ENCODE measurements around the gene LRRN4CL. TPM values are rescaled to one million over a fixed set of nuclear protein-coding genes. Genes with fewer than 3 reads are reported as not detected.

LRRN4CL gene
- total RNA-seq, 3 donors from 2014 or later (not counting 1 experiment from before 2014, with no cell fraction given) = not detected

DNA sequence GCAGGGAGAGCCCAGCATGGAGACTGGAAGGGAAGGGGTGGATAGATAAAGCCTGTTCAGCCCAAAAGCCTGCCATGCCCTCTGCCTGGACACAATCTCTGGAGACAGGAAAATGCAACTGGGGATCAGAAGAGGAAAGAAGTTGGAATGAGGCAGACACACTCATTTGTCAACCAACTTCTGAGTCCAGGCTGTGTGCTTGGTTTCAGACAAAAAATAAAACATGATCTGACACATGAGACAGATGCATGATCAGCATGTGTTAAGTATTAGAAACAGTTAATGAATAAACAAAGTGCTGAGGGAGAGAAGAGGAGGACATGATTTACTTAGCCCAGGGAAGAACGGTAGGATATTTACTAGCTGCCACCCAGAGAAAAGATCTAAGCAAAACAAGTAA lies 839 bp downstream of the LRRN4CL start:
- Histone ChIP-seq H3K27me3 (ENCODE audit: control insufficient read depth, insufficient read depth, low read length) (peaks cover 6% of the 10 kb centered on the region), H3K9me3 (ENCODE audit: control insufficient read depth, insufficient read depth, low read length) (no peaks in the 10 kb centered on the region), H3K36me3 (ENCODE audit: control insufficient read depth, insufficient read depth, low read length) (peaks cover 21% of the 10 kb centered on the region), H3K4me3 (ENCODE audit: low read length) (no peak overlapping the region), H3K27ac (ENCODE audit: low read length) (no peak overlapping the region), H3K4me1 (ENCODE audit: control insufficient read depth, insufficient read depth, low read length) (no peaks in the 10 kb centered on the region)
- Mint-ChIP-seq H3K27me3 (ENCODE audit: low read depth in 2 of 2) (peaks cover 0 to 9% of the 10 kb centered on the region in 2 donors), H3K36me3 (no peaks in the 10 kb centered on the region), H3K4me1 (no peaks in the 10 kb centered on the region), H3K4me3 (no peak overlapping the region), H3K9me3 (no peaks in the 10 kb centered on the region), H3K27ac (no peak overlapping the region)
- intact Hi-C loops (cut with micrococcal nuclease) = no loop called here
- no peak for DNase-seq
- no peak for ATAC-seq
- TF ChIP-seq, protein P1, sequence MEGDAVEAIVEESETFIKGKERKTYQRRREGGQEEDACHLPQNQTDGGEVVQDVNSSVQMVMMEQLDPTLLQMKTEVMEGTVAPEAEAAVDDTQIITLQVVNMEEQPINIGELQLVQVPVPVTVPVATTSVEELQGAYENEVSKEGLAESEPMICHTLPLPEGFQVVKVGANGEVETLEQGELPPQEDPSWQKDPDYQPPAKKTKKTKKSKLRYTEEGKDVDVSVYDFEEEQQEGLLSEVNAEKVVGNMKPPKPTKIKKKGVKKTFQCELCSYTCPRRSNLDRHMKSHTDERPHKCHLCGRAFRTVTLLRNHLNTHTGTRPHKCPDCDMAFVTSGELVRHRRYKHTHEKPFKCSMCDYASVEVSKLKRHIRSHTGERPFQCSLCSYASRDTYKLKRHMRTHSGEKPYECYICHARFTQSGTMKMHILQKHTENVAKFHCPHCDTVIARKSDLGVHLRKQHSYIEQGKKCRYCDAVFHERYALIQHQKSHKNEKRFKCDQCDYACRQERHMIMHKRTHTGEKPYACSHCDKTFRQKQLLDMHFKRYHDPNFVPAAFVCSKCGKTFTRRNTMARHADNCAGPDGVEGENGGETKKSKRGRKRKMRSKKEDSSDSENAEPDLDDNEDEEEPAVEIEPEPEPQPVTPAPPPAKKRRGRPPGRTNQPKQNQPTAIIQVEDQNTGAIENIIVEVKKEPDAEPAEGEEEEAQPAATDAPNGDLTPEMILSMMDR (IDR thresholded peaks at IDR 0.05) = no peak
- WGBS (ENCODE audit: insufficient coverage) = 100% methylated on average over 1 of the region's 1 CpG

DNA sequence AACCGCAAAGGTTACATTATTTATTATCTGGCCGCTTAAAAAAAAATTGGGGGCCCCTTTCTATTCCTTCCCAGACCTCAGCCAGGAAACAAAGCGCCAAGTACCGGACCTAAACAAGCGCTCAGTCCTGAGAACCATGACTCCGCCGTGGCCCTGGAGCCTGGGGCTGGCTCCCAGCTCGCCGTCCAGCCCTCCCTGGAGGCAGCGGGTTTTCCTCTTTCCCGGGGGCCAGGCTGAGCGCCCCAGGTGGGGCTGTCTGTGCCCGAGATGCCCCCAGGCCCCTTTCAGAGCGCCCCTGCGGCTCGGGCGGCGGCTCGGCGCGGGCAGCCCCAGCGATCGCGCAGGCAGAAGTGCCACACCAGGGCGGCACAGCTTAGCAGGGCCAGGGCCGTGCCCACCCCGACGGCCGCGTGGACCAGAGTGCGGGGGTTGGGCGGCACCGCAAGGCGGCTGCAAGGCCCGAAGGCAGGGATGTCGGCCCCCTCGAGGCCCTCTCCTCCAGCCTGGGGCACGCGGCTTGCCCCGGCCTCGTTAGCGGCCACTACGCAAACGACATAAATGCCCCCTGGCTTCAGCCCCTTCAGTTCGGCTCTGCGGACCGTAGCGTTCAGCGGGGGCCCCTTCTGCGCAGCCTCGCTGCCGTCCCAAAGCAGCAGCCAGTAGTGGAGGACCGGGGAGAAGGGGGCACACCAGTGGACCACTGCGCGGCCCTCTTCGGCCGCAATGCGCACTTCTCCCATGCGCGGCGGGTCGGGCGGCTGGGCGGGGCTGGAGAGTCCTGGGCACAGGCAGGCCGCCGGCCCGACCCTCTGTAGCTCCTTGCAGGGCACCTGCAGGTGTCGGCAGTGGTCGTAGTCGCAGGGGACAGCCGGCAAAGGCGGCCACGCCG lies 1.6 kb downstream of the LRRN4CL start:
- intact Hi-C loops (cut with micrococcal nuclease) = no loop called here
- no peak overlapping the region for H3K27ac ChIP-seq (ENCODE audit: low read length)
- Mint-ChIP-seq H3K4me3 (no peak overlapping the region), H3K27me3 (ENCODE audit: low read depth in 2 of 2) (peaks cover 0 to 9% of the 10 kb centered on the region in 2 donors), H3K36me3 (no peaks in the 10 kb centered on the region), H3K9me3 (no peaks in the 10 kb centered on the region), H3K27ac (no peak overlapping the region), H3K4me1 (no peaks in the 10 kb centered on the region)
- H3K36me3 ChIP-seq (ENCODE audit: control insufficient read depth, insufficient read depth, low read length) = peaks cover 16% of the 10 kb centered on the region
- H3K4me1 ChIP-seq (ENCODE audit: control insufficient read depth, insufficient read depth, low read length) = no peaks in the 10 kb centered on the region
- no peak overlapping the region for H3K4me3 ChIP-seq (ENCODE audit: low read length)
- peaks cover 6% of the 10 kb centered on the region for H3K27me3 ChIP-seq (ENCODE audit: control insufficient read depth, insufficient read depth, low read length)
- ATAC-seq (no peak), DNase-seq (no peak)
- TF ChIP-seq, protein P1 (IDR thresholded peaks at IDR 0.05) = no peak
- H3K9me3 ChIP-seq (ENCODE audit: control insufficient read depth, insufficient read depth, low read length) = no peaks in the 10 kb centered on the region
- WGBS (ENCODE audit: insufficient coverage) = 43% methylated on average over 74 of the region's 74 CpGs

DNA sequence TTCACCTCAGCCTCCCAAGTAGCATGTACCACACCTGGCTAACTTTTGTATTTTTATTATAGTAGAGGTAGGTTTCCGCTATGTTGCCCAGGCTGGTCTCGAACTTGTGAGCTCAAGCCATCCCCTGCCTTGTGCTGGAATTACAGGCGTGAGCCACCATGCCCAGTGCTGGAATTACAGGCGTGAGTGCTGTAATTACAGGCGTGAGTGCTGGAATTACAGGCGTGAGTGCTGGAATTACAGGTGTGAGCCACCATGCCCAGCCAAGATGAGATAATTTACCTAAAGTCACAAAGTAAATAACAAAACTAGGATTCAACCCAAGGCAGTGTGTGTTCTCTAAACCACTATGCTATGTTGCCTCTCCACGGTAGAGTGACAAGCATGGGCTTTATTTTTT lies 6.8 kb downstream of the LRRN4CL start:
- Histone ChIP-seq H3K27ac (ENCODE audit: low read length) (no peak overlapping the region), H3K4me1 (ENCODE audit: control insufficient read depth, insufficient read depth, low read length) (peaks cover 19% of the 10 kb centered on the region), H3K27me3 (ENCODE audit: control insufficient read depth, insufficient read depth, low read length) (peaks cover 6% of the 10 kb centered on the region), H3K9me3 (ENCODE audit: control insufficient read depth, insufficient read depth, low read length) (no peaks in the 10 kb centered on the region), H3K36me3 (ENCODE audit: control insufficient read depth, insufficient read depth, low read length) (peaks cover 6% of the 10 kb centered on the region), H3K4me3 (ENCODE audit: low read length) (no peak overlapping the region)
- Mint-ChIP-seq H3K4me1 (peaks cover 17 to 21% of the 10 kb centered on the region in 2 donors), H3K36me3 (no peaks in the 10 kb centered on the region), H3K27me3 (ENCODE audit: low read depth in 2 of 2) (peaks cover 0 to 2% of the 10 kb centered on the region in 2 donors), H3K27ac (no peak overlapping the region), H3K4me3 (no peak overlapping the region), H3K9me3 (no peaks in the 10 kb centered on the region)
- TF ChIP-seq, protein P1 (IDR thresholded peaks at IDR 0.05) = no peak
- intact Hi-C loops (cut with micrococcal nuclease) = no loop called here
- DNase-seq (no peak), ATAC-seq (no peak)
- 90% methylated on average over 6 of the region's 7 CpGs for WGBS (ENCODE audit: insufficient coverage)

Data from natural killer cell (primary cell).